Fibroblast of villous mesenchyme (primary cell): ENCODE results near the gene OLIG1. TPM values are rescaled to one million over a fixed set of nuclear protein-coding genes. Genes with fewer than 3 reads are reported as not detected.

Experiments
- DNase-seq: peaks from one replicate; pipeline ENCODE4 v3.0.0-alpha.2; 2010; ENCODE audit warnings: low read depth
- H3K4me3 ChIP-seq: 2 replicates; pipeline ENCODE4 v1.5.1; 2011; ENCODE audit warnings: low read depth, mild to moderate bottlenecking, low read length
- total RNA-seq: library from RNA; depleted of rRNA; stranded (reverse); fragments of >200 nt; gene quantifications from 2 replicates; pipeline ENCODE4 v1.2.3, GENCODE V29; 2012
- TF ChIP-seq, protein P1 (sequence below): IDR thresholded peaks from 2 replicates; pipeline ENCODE4 v1.5.1; 2012; ENCODE audit warnings: low read depth, mild to moderate bottlenecking, low read length; ENCODE audit not compliant: insufficient read depth

Gene OLIG1
- total RNA-seq, 1 donor: not detected

DNA sequence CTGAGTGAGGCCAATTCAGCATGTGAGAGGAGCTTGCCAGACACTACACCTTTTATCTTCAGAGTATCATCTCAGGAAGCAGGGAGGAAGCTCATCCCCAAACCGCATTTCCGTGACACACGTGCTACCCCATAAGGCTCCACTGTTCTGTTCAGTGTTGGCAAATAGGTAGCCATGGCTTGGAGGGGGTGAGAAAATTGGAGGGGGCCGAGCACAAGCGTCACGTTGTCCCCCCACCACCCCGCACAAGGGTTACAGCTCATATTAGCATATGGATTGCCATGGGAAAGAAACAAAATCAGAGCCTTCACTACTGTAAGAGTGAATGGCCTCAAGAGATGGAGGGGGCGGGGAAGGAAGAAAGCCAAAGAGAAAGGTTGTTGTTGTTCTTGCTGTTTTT lies 46.7 kb downstream of the OLIG1 start:
- H3K4me3 ChIP-seq: no peak overlapping the region
- TF ChIP-seq, protein P1, sequence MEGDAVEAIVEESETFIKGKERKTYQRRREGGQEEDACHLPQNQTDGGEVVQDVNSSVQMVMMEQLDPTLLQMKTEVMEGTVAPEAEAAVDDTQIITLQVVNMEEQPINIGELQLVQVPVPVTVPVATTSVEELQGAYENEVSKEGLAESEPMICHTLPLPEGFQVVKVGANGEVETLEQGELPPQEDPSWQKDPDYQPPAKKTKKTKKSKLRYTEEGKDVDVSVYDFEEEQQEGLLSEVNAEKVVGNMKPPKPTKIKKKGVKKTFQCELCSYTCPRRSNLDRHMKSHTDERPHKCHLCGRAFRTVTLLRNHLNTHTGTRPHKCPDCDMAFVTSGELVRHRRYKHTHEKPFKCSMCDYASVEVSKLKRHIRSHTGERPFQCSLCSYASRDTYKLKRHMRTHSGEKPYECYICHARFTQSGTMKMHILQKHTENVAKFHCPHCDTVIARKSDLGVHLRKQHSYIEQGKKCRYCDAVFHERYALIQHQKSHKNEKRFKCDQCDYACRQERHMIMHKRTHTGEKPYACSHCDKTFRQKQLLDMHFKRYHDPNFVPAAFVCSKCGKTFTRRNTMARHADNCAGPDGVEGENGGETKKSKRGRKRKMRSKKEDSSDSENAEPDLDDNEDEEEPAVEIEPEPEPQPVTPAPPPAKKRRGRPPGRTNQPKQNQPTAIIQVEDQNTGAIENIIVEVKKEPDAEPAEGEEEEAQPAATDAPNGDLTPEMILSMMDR: no peak
- DNase-seq: no peak

DNA sequence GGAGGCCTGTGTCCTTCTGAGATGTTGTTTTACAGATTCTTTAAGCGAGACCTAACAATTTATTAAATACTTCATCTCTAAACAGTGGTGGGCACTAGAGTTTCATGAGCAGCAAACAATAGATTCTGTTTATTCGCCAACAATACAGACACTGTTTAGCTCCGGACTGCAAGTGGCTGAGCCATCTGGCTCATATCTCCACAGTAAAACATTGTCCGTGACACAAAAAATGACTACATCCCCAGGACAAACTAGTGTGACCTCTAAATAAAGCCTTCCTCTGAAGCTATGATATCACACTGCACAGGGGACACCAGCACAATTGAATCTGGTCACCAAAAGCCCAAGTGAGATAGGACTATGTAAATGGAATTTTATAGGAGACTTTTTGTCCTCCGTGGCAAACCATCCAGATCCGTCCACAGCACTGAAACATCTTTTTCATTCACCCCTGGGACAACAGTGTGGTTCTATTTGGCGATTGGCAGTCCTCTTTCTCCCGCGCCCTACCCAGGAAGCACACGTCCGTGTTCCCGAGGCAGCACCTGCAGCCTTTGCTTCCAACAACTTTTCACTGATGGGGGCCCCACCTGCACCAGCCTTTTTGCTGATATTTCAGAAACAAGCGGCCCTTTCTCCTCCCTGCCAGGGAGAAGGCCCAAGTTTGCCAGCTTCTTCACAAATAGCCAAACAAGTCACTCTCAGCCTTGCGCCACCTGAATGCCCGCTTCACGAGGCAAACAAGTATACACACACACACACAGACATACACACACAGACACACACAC lies 47.4 kb downstream of the OLIG1 start:
- TF ChIP-seq, protein P1: no peak
- H3K4me3 ChIP-seq: no peak overlapping the region
- no peak for DNase-seq

Other genes starting within 250 kb of the OLIG1 start
- gene OLIG2, start 44.2 kb upstream of the OLIG1 start, total RNA-seq: not detected in 2 replicates
- 3.9 and 5.2 TPM in 2 replicates for gene IFNAR2, start 159.8 kb downstream of the OLIG1 start, total RNA-seq
- 34.5 and 60.9 TPM in 2 replicates for gene IL10RB, start 196.2 kb downstream of the OLIG1 start, total RNA-seq